ENCODE measurements around the gene CPNE4.

- TF ChIP-seq ZNF316 (IDR thresholded peaks at IDR 0.05) (no peak), CREM (IDR thresholded peaks at IDR 0.05; ENCODE audit: low read depth) (no peak), ZNF146 (CRISPR knock-in tag; IDR thresholded peaks at IDR 0.05; ENCODE audit: unreplicated experiment) (no peak), REST (IDR thresholded peaks at IDR 0.05; ENCODE audit: borderline replicate concordance) (no peak), REST (CRISPR knock-in tag; IDR thresholded peaks at IDR 0.05; ENCODE audit: low read depth) (no peak), EP300 (IDR thresholded peaks at IDR 0.05; ENCODE audit: low read length) (no peak), UBTF (IDR thresholded peaks at IDR 0.05; ENCODE audit: borderline replicate concordance in 1 of 2, low read depth in 2 of 2, low read length in 2 of 2) (no peak), CHD7 (IDR thresholded peaks at IDR 0.05; ENCODE audit: low read depth, low read length) (no peak), GATA2 (CRISPR knock-in tag; IDR thresholded peaks at IDR 0.05) (no peak), SMC3 (conservative IDR thresholded peaks at IDR 0.05; ENCODE audit: insufficient read depth, low read depth, low read length) (no peak), EZH2 (IDR thresholded peaks at IDR 0.05; ENCODE audit: borderline replicate concordance, low read depth, low read length) (no peak), USF2 (CRISPR knock-in tag; IDR thresholded peaks at IDR 0.05) (no peak), HDGF (IDR thresholded peaks at IDR 0.05) (no peak)
These were observed 426.1 kb downstream of the CPNE4 start for GRCh38 chr3:131608741-131609140.

Data from K562 (cell line).